HepG2 (cell line): ENCODE results near the gene SULT1B1. TPM values are rescaled to one million over a fixed set of nuclear protein-coding genes. Genes with fewer than 3 reads are reported as not detected.

Experiments used
- BATF2 ChIP-seq: sonication (generic); formaldehyde crosslinking; IDR thresholded peaks from 2 replicates; pipeline ENCODE4 v1.8.0; 2022; ENCODE audit warnings: mild to moderate bottlenecking, missing genetic modification reagents, moderate library complexity
- EEA1 ChIP-seq: sonication (generic); formaldehyde crosslinking; IDR thresholded peaks from 2 replicates; pipeline ENCODE4 v1.5.1; 2020; ENCODE audit warnings: mild to moderate bottlenecking, missing genetic modification reagents, borderline replicate concordance
- ISL2 ChIP-seq: sonication (generic); formaldehyde crosslinking; IDR thresholded peaks from 2 replicates; pipeline ENCODE4 v1.5.0; 2020; ENCODE audit warnings: missing genetic modification reagents
- KDM2A ChIP-seq: sonication (generic); formaldehyde crosslinking; IDR thresholded peaks from 2 replicates; pipeline ENCODE4 v1.4.0; 2020; ENCODE audit warnings: low read depth, missing genetic modification reagents, borderline replicate concordance
- KLF16 ChIP-seq, 2 experiments: sonication (generic) in 1 of 2; formaldehyde crosslinking in 1 of 2; IDR thresholded peaks; 2 replicates each; pipeline versions ENCODE4 v1.6.1 to v1.8.0; 2016 to 2023; ENCODE audit warnings: missing genetic modification reagents in 2 of 2, missing compliant biosample characterization in 1 of 2
- NFE2 ChIP-seq: sonication (generic); formaldehyde crosslinking; IDR thresholded peaks from 2 replicates; pipeline ENCODE4 v1.4.0; 2020; ENCODE audit warnings: missing genetic modification reagents
- NONO ChIP-seq, 2 experiments: fragments of 450-650 bp in 1 of 2; sonication (generic) in 1 of 2; formaldehyde crosslinking in 1 of 2; IDR thresholded peaks in 1 of 2; conservative IDR thresholded peaks in 1 of 2; 2 replicates each; pipeline versions ENCODE4 v1.6.1 to v1.8.0; 2017 to 2022; ENCODE audit warnings: mild to moderate bottlenecking in 1 of 2, missing genetic modification reagents in 1 of 2, moderate library complexity in 1 of 2
- PAF1 ChIP-seq: IDR thresholded peaks from 2 replicates; pipeline ENCODE4 v1.6.1; 2016; ENCODE audit warnings: missing genetic modification reagents, missing compliant biosample characterization
- REXO4 ChIP-seq: sonication (generic); formaldehyde crosslinking; IDR thresholded peaks from 2 replicates; pipeline ENCODE4 v1.8.0; 2022; ENCODE audit warnings: missing genetic modification reagents, mild to moderate bottlenecking, borderline replicate concordance
- SP140L ChIP-seq: sonication (generic); formaldehyde crosslinking; IDR thresholded peaks from 2 replicates; pipeline ENCODE4 v1.4.0; 2020; ENCODE audit warnings: missing genetic modification reagents, borderline replicate concordance
- TBX2 ChIP-seq: sonication (generic); formaldehyde crosslinking; IDR thresholded peaks from 2 replicates; pipeline ENCODE4 v1.5.0; 2020; ENCODE audit warnings: missing genetic modification reagents, mild to moderate bottlenecking, borderline replicate concordance
- TIGD3 ChIP-seq: sonication (generic); formaldehyde crosslinking; IDR thresholded peaks from 2 replicates; pipeline ENCODE4 v1.5.1; 2020; ENCODE audit warnings: mild to moderate bottlenecking, missing genetic modification reagents, borderline replicate concordance
- USF2 ChIP-seq, 2 experiments: sonication (generic) in 1 of 2; formaldehyde crosslinking in 1 of 2; IDR thresholded peaks; 2 replicates each; pipeline versions ENCODE4 v1.5.1 to v1.6.1; 2011 to 2020; ENCODE audit warnings: borderline replicate concordance in 1 of 2, low read depth in 1 of 2, low read length in 1 of 2, mild to moderate bottlenecking in 1 of 2, missing genetic modification reagents in 1 of 2, moderate library complexity in 1 of 2
- ZNF607 ChIP-seq: sonication (generic); formaldehyde crosslinking; IDR thresholded peaks from 2 replicates; pipeline ENCODE4 v1.5.1; 2020; ENCODE audit warnings: missing genetic modification reagents, mild to moderate bottlenecking, borderline replicate concordance
- polyA plus RNA-seq, 8 experiments: library from polyadenylated mRNA; depleted of rRNA in 3 of 8; stranded (reverse) in 7 of 8; unstranded in 1 of 8; fragments of >200 nt; fragmentation: Illumina TruSeq in 4 of 8; extraction: Trizol in 4 of 8; gene quantifications; 2 replicates each; pipeline versions ENCODE4 v1.2.1 to v1.2.3, GENCODE V29; 2011 to 2016; ENCODE audit warnings: low read depth in 4 of 8, missing spikeins in 1 of 8, mixed read lengths in 1 of 8; ENCODE audit not compliant: insufficient read depth in 1 of 8
- total RNA-seq, 5 experiments: library from RNA; depleted of rRNA; stranded (reverse); fragments of >200 nt; fragmentation: Illumina TruSeq; extraction: Trizol; gene quantifications; 2 replicates each; pipeline ENCODE4 v1.2.3, GENCODE V29; 2016; ENCODE audit warnings: low read depth in 1 of 5
- TF ChIP-seq, protein P1 (sequence below): sonication (generic); formaldehyde crosslinking; IDR thresholded peaks from 2 replicates; pipeline ENCODE4 v1.5.1; 2020; ENCODE audit warnings: mild to moderate bottlenecking, missing genetic modification reagents, moderate library complexity
- TF ChIP-seq, protein P2 (sequence below): sonication (generic); formaldehyde crosslinking; IDR thresholded peaks from 2 replicates; pipeline ENCODE4 v1.5.1; 2020; ENCODE audit warnings: missing genetic modification reagents, mild to moderate bottlenecking, borderline replicate concordance

The SULT1B1 gene
- total and polyA plus RNA-seq, 2 of the 13 experiments (the other 11 are each of a cell fraction or from before 2014, with no cell fraction given) = 0.20 to 0.25 TPM

DNA sequence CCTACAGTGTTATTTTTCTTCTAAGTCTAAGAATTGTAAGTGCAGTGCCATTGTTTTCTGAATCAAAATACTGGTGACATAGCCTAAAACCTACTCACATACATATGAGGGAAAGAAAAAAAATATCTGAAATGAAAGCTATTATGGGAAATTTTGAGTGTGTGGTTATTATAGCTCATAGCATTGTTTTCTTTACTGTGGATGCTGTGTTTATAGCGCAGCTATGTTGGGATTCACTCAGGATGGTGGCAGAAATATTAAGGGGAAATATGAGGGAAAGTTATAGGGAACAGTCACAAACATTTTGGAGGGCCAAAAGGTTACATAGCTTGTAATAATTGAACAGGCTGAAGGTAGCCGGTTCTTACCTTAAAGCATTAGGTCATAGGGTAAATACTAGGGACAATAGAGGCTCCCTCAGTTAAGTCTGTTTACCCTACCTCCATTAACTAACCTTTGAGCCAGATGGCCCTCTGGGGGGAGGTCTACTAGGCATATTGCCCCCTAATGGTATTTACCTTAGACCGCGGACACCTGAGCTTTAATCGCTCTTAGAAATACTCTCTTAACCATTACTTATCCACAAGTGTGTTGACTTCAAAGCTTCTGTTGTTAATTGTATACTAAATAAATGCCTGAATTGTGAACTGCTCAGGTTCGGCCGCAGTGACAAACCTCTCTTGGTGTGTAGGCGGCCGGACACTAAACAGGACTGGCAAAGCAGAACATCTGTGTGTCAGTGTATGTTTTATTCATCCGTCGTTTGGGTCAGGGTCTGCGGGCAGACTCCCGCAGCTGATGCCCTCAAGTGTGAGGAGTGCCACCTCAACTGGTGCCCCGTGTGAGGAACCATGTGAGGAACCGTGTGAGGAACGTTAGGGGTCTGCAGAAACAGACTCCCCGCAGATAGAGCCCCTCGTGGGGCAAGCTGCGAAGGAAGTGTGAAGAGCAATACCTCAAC lies 21.3 kb upstream of the SULT1B1 start (continued):
- TF ChIP-seq USF2 (IDR thresholded peaks at IDR 0.05; ENCODE audit: low read depth, low read length) (no peak), USF2 (CRISPR knock-in tag; IDR thresholded peaks at IDR 0.05; ENCODE audit: borderline replicate concordance) (no peak), TIGD3 (no peak), ISL2 (CRISPR knock-in tag) (peak; percentile 99), ZNF607 (CRISPR knock-in tag) (no peak), REXO4 (no peak), NFE2 (CRISPR knock-in tag) (no peak), TBX2 (CRISPR knock-in tag) (peak; percentile 98), KDM2A (CRISPR knock-in tag) (no peak), BATF2 (CRISPR knock-in tag) (no peak), KLF16 (CRISPR knock-in tag; IDR thresholded peaks at IDR 0.05) (peak in 1 of 2 experiments; percentile 75; a peak in 1 of 4 replicates), SP140L (peak; percentile 69; the same call in 1 of the 2 replicates), PAF1 (no peak), NONO (IDR thresholded peaks at IDR 0.05) (no peak), NONO (CRISPR knock-in tag; conservative IDR thresholded peaks at IDR 0.05) (no peak), EEA1 (CRISPR knock-in tag) (no peak)
- TF ChIP-seq, protein P1, sequence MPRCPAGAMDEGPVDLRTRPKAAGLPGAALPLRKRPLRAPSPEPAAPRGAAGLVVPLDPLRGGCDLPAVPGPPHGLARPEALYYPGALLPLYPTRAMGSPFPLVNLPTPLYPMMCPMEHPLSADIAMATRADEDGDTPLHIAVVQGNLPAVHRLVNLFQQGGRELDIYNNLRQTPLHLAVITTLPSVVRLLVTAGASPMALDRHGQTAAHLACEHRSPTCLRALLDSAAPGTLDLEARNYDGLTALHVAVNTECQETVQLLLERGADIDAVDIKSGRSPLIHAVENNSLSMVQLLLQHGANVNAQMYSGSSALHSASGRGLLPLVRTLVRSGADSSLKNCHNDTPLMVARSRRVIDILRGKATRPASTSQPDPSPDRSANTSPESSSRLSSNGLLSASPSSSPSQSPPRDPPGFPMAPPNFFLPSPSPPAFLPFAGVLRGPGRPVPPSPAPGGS = no peak
- TF ChIP-seq, protein P2, sequence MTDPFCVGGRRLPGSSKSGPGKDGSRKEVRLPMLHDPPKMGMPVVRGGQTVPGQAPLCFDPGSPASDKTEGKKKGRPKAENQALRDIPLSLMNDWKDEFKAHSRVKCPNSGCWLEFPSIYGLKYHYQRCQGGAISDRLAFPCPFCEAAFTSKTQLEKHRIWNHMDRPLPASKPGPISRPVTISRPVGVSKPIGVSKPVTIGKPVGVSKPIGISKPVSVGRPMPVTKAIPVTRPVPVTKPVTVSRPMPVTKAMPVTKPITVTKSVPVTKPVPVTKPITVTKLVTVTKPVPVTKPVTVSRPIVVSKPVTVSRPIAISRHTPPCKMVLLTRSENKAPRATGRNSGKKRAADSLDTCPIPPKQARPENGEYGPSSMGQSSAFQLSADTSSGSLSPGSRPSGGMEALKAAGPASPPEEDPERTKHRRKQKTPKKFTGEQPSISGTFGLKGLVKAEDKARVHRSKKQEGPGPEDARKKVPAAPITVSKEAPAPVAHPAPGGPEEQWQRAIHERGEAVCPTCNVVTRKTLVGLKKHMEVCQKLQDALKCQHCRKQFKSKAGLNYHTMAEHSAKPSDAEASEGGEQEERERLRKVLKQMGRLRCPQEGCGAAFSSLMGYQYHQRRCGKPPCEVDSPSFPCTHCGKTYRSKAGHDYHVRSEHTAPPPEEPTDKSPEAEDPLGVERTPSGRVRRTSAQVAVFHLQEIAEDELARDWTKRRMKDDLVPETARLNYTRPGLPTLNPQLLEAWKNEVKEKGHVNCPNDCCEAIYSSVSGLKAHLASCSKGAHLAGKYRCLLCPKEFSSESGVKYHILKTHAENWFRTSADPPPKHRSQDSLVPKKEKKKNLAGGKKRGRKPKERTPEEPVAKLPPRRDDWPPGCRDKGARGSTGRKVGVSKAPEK (CRISPR knock-in tag) = no peak; the same call in 1 of the 2 replicates
